H1 (cell line): ENCODE measurements around the gene BCLAF3. TPM values are rescaled to one million over a fixed set of nuclear protein-coding genes. Genes with fewer than 3 reads are reported as not detected.

ENCODE experiments used
- CTCF ChIA-PET: fragments of 300-600 bp; sonication (Branson Sonifier 250); formaldehyde crosslinking; loops from one replicate; lab custom pipeline; 2021; ENCODE audit not compliant: partially characterized antibody; lab: Charles Lee
- POLR2A ChIA-PET: fragments of 300-600 bp; sonication (Branson Sonifier 250); formaldehyde crosslinking; loops from one replicate; lab custom pipeline; 2021; ENCODE audit warnings: inconsistent platforms; ENCODE audit not compliant: partially characterized antibody; lab: Charles Lee
- DNase-seq, 2 experiments: peaks; one replicate each; pipeline versions ENCODE4 v3.0.0 to v3.0.0-alpha.2; 2010 to 2022; ENCODE audit warnings: low spot score in 2 of 2, low read depth in 1 of 2, mixed read lengths in 1 of 2
- FAIRE-seq: peaks from 2 replicates; lab custom pipeline; 2011; peaks lifted over from hg19 to GRCh38; lab: Jason Lieb, UNC
- H2AFZ ChIP-seq: 2 replicates; pipeline ENCODE4 v1.8.1; 2012; ENCODE audit warnings: low read length, inconsistent platforms
- H2AK5ac ChIP-seq: 2 replicates; pipeline ENCODE4 v1.6.1; 2013; ENCODE audit warnings: low read depth, low read length
- H2BK120ac ChIP-seq: replicated peaks from 2 replicates; pipeline ENCODE3; 2013; ENCODE audit warnings: low read depth, low read length, inconsistent platforms
- H2BK12ac ChIP-seq: 2 replicates; pipeline ENCODE4 v1.6.1; 2013; ENCODE audit warnings: low read depth, low read length
- H2BK15ac ChIP-seq: 2 replicates; pipeline ENCODE4 v1.6.1; 2013; ENCODE audit warnings: low read length
- H2BK20ac ChIP-seq: 2 replicates; pipeline ENCODE4 v1.6.1; 2013; ENCODE audit warnings: low read length
- H2BK5ac ChIP-seq: 2 replicates; pipeline ENCODE4 v1.6.1; 2013; ENCODE audit warnings: low read depth, low read length
- H3K14ac ChIP-seq: 2 replicates; pipeline ENCODE4 v1.6.1; 2013; ENCODE audit warnings: inconsistent platforms; ENCODE audit not compliant: insufficient read length
- H3K18ac ChIP-seq: 2 replicates; pipeline ENCODE4 v1.6.1; 2013; ENCODE audit warnings: low read length; ENCODE audit errors: extremely low read depth
- H3K23ac ChIP-seq: 2 replicates; pipeline ENCODE4 v1.6.1; 2013; ENCODE audit warnings: inconsistent platforms; ENCODE audit not compliant: insufficient read length
- H3K23me2 ChIP-seq: 2 replicates; pipeline ENCODE4 v1.6.1; 2013; ENCODE audit warnings: low read depth, low read length
- H3K27ac ChIP-seq: 2 replicates; pipeline ENCODE4 v1.6.1; 2011; ENCODE audit warnings: low read depth, low read length, inconsistent platforms
- H3K27me3 ChIP-seq, 4 experiments: replicated peaks in 1 of 4; 1 replicate in 1 of 4; 2 replicates in 3 of 4; pipeline versions ENCODE4 v1.6.1 to v1.8.1; 2011 to 2013; ENCODE audit warnings: low read length in 3 of 4, mild to moderate bottlenecking in 3 of 4, inconsistent platforms in 2 of 4, mixed read lengths in 2 of 4, moderate library complexity in 1 of 4; ENCODE audit not compliant: control insufficient read depth in 3 of 4, insufficient read depth in 3 of 4; ENCODE audit errors: extremely low read depth in 1 of 4
- H3K36me3 ChIP-seq, 4 experiments: 2 replicates each; pipeline versions ENCODE4 v1.6.1 to v1.8.1; 2011 to 2013; ENCODE audit warnings: mild to moderate bottlenecking in 4 of 4, low read length in 3 of 4, moderate library complexity in 2 of 4, control low read depth in 1 of 4, inconsistent platforms in 1 of 4; ENCODE audit not compliant: insufficient read depth in 4 of 4, control insufficient read depth in 2 of 4
- H3K4ac ChIP-seq: replicated peaks from 2 replicates; pipeline ENCODE3; 2013; ENCODE audit warnings: low read length, low read depth, mixed read lengths, inconsistent platforms; ENCODE audit not compliant: insufficient read length
- H3K4me1 ChIP-seq, 4 experiments: replicated peaks in 1 of 4; 1 replicate in 1 of 4; 2 replicates in 3 of 4; pipeline versions ENCODE4 v1.6.1 to v1.8.1; 2011 to 2013; ENCODE audit warnings: low read length in 3 of 4, inconsistent platforms in 2 of 4, mixed read lengths in 1 of 4; ENCODE audit not compliant: insufficient read depth in 4 of 4, control insufficient read depth in 3 of 4
- H3K4me2 ChIP-seq, 2 experiments: 2 replicates each; pipeline versions ENCODE4 v1.6.1 to v1.8.1; 2011 to 2013; ENCODE audit warnings: low read depth in 2 of 2, low read length in 2 of 2, control low read depth in 1 of 2, inconsistent platforms in 1 of 2, mild to moderate bottlenecking in 1 of 2; ENCODE audit not compliant: insufficient read depth in 1 of 2
- H3K4me3 ChIP-seq, 4 experiments: fragments of 200-600, 300-600 bp in 1 of 4; sonication (generic), shearing (Covaris generic), sonication (Bioruptor Twin) in 1 of 4; 2 replicates each; pipeline versions ENCODE4 v1.5.1 to v1.8.1; 2011 to 2016; ENCODE audit warnings: low read length in 4 of 4, low read depth in 3 of 4, control low read depth in 2 of 4, inconsistent platforms in 2 of 4, mild to moderate bottlenecking in 2 of 4, mixed read lengths in 1 of 4, moderate library complexity in 1 of 4; ENCODE audit not compliant: insufficient read depth in 2 of 4; ENCODE audit errors: extremely low read depth in 1 of 4
- H3K56ac ChIP-seq: replicated peaks from 2 replicates; pipeline ENCODE3; 2013; ENCODE audit warnings: low read depth, mild to moderate bottlenecking, mixed read lengths, low read length, inconsistent platforms; ENCODE audit not compliant: insufficient read length
- H3K79me1 ChIP-seq: 2 replicates; pipeline ENCODE4 v1.6.1; 2013; ENCODE audit warnings: low read depth, low read length, control low read depth
- H3K79me2 ChIP-seq, 2 experiments: 2 replicates each; pipeline versions ENCODE4 v1.6.1 to v1.8.1; 2012 to 2013; ENCODE audit warnings: low read length in 2 of 2, mild to moderate bottlenecking in 2 of 2, inconsistent platforms in 1 of 2; ENCODE audit not compliant: insufficient read depth in 2 of 2, control insufficient read depth in 1 of 2
- H3K9ac ChIP-seq, 4 experiments: replicated peaks in 1 of 4; 1 replicate in 1 of 4; 2 replicates in 3 of 4; pipeline versions ENCODE4 v1.6.1 to v1.8.1; 2011 to 2013; ENCODE audit warnings: low read depth in 3 of 4, low read length in 3 of 4, control low read depth in 2 of 4, mild to moderate bottlenecking in 2 of 4, moderate library complexity in 2 of 4, inconsistent platforms in 1 of 4; ENCODE audit errors: extremely low read depth in 1 of 4
- H3K9me3 ChIP-seq, 2 experiments: 2 replicates each; pipeline versions ENCODE4 v1.6.1 to v1.8.1; 2012 to 2013; ENCODE audit warnings: mild to moderate bottlenecking in 2 of 2, moderate library complexity in 2 of 2, control low read depth in 1 of 2, inconsistent platforms in 1 of 2, low read depth in 1 of 2, low read length in 1 of 2, mixed read lengths in 1 of 2; ENCODE audit not compliant: insufficient read depth in 2 of 2
- H4K20me1 ChIP-seq, 2 experiments: replicated peaks in 1 of 2; 2 replicates each; pipeline versions ENCODE3 to v1.8.1; 2011 to 2013; ENCODE audit warnings: inconsistent platforms in 2 of 2, low read length in 2 of 2, mild to moderate bottlenecking in 1 of 2; ENCODE audit not compliant: insufficient read depth in 2 of 2, control insufficient read depth in 1 of 2
- H4K5ac ChIP-seq: 2 replicates; pipeline ENCODE4 v1.6.1; 2013; ENCODE audit warnings: low read length, low read depth, mixed read lengths, inconsistent platforms; ENCODE audit not compliant: insufficient read length
- H4K8ac ChIP-seq: 2 replicates; pipeline ENCODE4 v1.8.0; 2013; ENCODE audit warnings: mild to moderate bottlenecking, moderate library complexity, low read length, inconsistent platforms; ENCODE audit not compliant: insufficient read depth; ENCODE audit errors: extremely low read depth
- H4K91ac ChIP-seq: replicated peaks from 2 replicates; pipeline ENCODE3; 2013; ENCODE audit warnings: low read length, mixed read lengths, inconsistent platforms; ENCODE audit not compliant: insufficient read length
- CEBPB ChIP-seq: IDR thresholded peaks from 2 replicates; pipeline ENCODE4 v1.6.1; 2012; ENCODE audit warnings: low read depth, low read length
- GTF2F1 ChIP-seq: IDR thresholded peaks from 2 replicates; pipeline ENCODE4 v1.6.1; 2012; ENCODE audit warnings: low read depth, low read length, improper control_type of control experiment, borderline replicate concordance
- TBP ChIP-seq: IDR thresholded peaks from 2 replicates; pipeline ENCODE4 v1.6.1; 2011; ENCODE audit warnings: low read depth, low read length, improper control_type of control experiment
- WGBS, 2 experiments: shearing (Covaris generic) in 1 of 2; methylation state at CpG; one replicate each; pipeline versions ENCODE4 v1.1.6 to v1.1.7; 2013 to 2015; ENCODE audit warnings: low lambda C conversion rate in 2 of 2, mixed read lengths in 2 of 2, inconsistent platforms in 1 of 2, low coverage in 1 of 2, missing lambda C conversion rate in 1 of 2; ENCODE audit not compliant: insufficient replicate concordance in 2 of 2, insufficient coverage in 1 of 2, insufficient read length in 1 of 2; ENCODE audit errors: extremely low coverage in 1 of 2, missing lambda C conversion rate in 1 of 2; 5-methylcytosine and 5-hydroxymethylcytosine counted together
- polyA plus RNA-seq, 7 experiments: library from polyadenylated mRNA; depleted of rRNA in 3 of 7; stranded (reverse) in 5 of 7; unstranded in 2 of 7; fragments of >200 nt in 5 of 7; fragments of 200-250 nt in 2 of 7; gene quantifications; 1 replicate in 5 of 7; 2 replicates in 1 of 7; 4 replicates in 1 of 7; pipeline versions ENCODE4 v1.2.1 to v1.2.3, GENCODE V29; 2011 to 2013; ENCODE audit warnings: missing spikeins in 2 of 7, mixed read lengths in 2 of 7
- total RNA-seq: library from RNA; stranded (reverse); fragmentation: NEBNext Ultra II Directional; extraction: Animal tissue kit (Norgen Biotek cat#: 25700); gene quantifications from 2 replicates; pipeline ENCODE4 v1.2.1, GENCODE V29; 2021

The BCLAF3 gene
- total and polyA plus RNA-seq, 2 of the 8 experiments (the other 6 are each of a cell fraction or from before 2014, with no cell fraction given): 1.3 to 9.0 TPM

- POLR2A ChIA-PET: no interaction called here
- Histone ChIP-seq H2BK5ac (no peak overlapping the region), H3K4me2 (no peak overlapping the region), H4K20me1 (peaks cover 0 to 1% of the 10 kb centered on the region in 2 experiments), H4K8ac (no peak overlapping the region), H3K23me2 (no peaks in the 10 kb centered on the region), H3K79me2 (no peaks in the 10 kb centered on the region), H3K36me3 (peaks cover 0 to 7% (median 0%) of the 10 kb centered on the region in 4 experiments; a peak in 2 of 8 replicates), H3K18ac (no peak overlapping the region), H2BK12ac (no peak overlapping the region), H3K14ac (no peak overlapping the region), H3K9me3 (no peaks in the 10 kb centered on the region), H3K27ac (no peak overlapping the region), H4K91ac (no peak overlapping the region), H4K5ac (no peak overlapping the region), H3K4me3 (no peak overlapping the region), H2BK15ac (no peak overlapping the region), H2BK120ac (no peak overlapping the region), H3K79me1 (no peaks in the 10 kb centered on the region), H2BK20ac (no peak overlapping the region), H3K9ac (no peak overlapping the region), H3K4ac (no peak overlapping the region), H3K23ac (no peak overlapping the region), H3K56ac (no peak overlapping the region), H3K27me3 (no peaks in the 10 kb centered on the region), H3K4me1 (no peaks in the 10 kb centered on the region), H2AFZ (no peak overlapping the region), H2AK5ac (no peak overlapping the region)
- WGBS, 2 experiments: 100% methylated on average over 1 of the region's 1 CpG; no CpG with 5 or more reads in 1 of the 2 experiments
- no peak for DNase-seq
- CTCF ChIA-PET: interaction anchor here (1.7 kb wide), 1 partner anchor 56 kb away, joined by 4 read pairs; no protein-coding TSS in a partner anchor
- FAIRE-seq: no peak
- no peak for TF ChIP-seq CEBPB
- TF ChIP-seq TBP: no peak
- no peak for TF ChIP-seq GTF2F1
These were observed 29.9 kb downstream of the BCLAF3 start for GRCh38 chrX:19960913-19961312.
